ENCODE data around the gene POLR1E.

POLR1E gene

GRCh38 chr9:37541465-37541864 is 55.7 kb downstream of the POLR1E start:
- DNase-seq, result no peak

GRCh38 chr9:37542488-37542887 is 56.7 kb downstream of the POLR1E start:
- DNase-seq, result no peak

- DNase-seq, result no peak
Observed at GRCh38 chr9:37542895-37543294, 57.1 kb downstream of the POLR1E start.

GRCh38 chr9:37543468-37543867 is 57.7 kb downstream of the POLR1E start:
- DNase-seq, result no peak

GRCh38 chr9:37547328-37547878 is 61.7 kb downstream of the POLR1E start:
- no peak for DNase-seq

- no peak for DNase-seq
Observed at GRCh38 chr9:37549527-37549926, 63.8 kb downstream of the POLR1E start.

- DNase-seq, result no peak
Observed at GRCh38 chr9:37550781-37551180, 65.0 kb downstream of the POLR1E start.

- DNase-seq, result no peak
Observed at GRCh38 chr9:37551468-37551867, 65.7 kb downstream of the POLR1E start.

- no peak for DNase-seq
Observed at GRCh38 chr9:37551888-37552287, 66.1 kb downstream of the POLR1E start.
